K562 (cell line): ENCODE results near the gene FGF2. TPM values are rescaled to one million over a fixed set of nuclear protein-coding genes. Genes with fewer than 3 reads are reported as not detected.

Experiments used
- GABPA ChIP-seq: fragments of 200-800 bp; sonication (Bioruptor generic); conservative IDR thresholded peaks from 2 replicates; pipeline ENCODE4 v1.6.1; 2016; ENCODE audit warnings: low read depth, missing genetic modification characterization, missing compliant biosample characterization
- HEY1 ChIP-seq: fragments of 250-450 bp; sonication (Bioruptor Pico); IDR thresholded peaks from 2 replicates; pipeline ENCODE4 v1.5.0; 2020; ENCODE audit warnings: mild to moderate bottlenecking, moderate library complexity, borderline replicate concordance
- JUND ChIP-seq, 2 experiments: IDR thresholded peaks; 2 replicates in 1 of 2; 3 replicates in 1 of 2; pipeline ENCODE4 v1.6.1; 2011; ENCODE audit warnings: borderline replicate concordance in 2 of 2, low read depth in 2 of 2, low read length in 2 of 2, improper control_type of control experiment in 1 of 2, missing biosample characterization in 1 of 2, missing genetic modification characterization in 1 of 2, missing genetic modification reagents in 1 of 2
- KAT8 ChIP-seq: fragments of 450-650 bp; IDR thresholded peaks from 2 replicates; pipeline ENCODE4 v1.6.1; 2016; ENCODE audit warnings: low read depth, mild to moderate bottlenecking
- SIN3A ChIP-seq, 2 experiments: fragments of 150-350 bp in 1 of 2; IDR thresholded peaks; 2 replicates each; pipeline ENCODE4 v1.6.1; 2011 to 2016; ENCODE audit warnings: borderline replicate concordance in 2 of 2, low read depth in 2 of 2, low read length in 2 of 2, mild to moderate bottlenecking in 2 of 2, moderate library complexity in 2 of 2; ENCODE audit not compliant: control insufficient read depth in 1 of 2
- ZNF134 ChIP-seq: fragments of 250-450 bp; sonication (Bioruptor Pico); conservative IDR thresholded peaks from 2 replicates; pipeline ENCODE4 v1.4.0; 2020
- polyA plus RNA-seq, 8 experiments: library from polyadenylated mRNA; depleted of rRNA in 4 of 8; stranded (reverse) in 5 of 8; unstranded in 3 of 8; fragments of >200 nt; fragmentation: Nextera tagmentation in 2 of 8; fragmentation: Illumina TruSeq in 1 of 8; extraction: Ambion mirVana in 2 of 8; extraction: Trizol in 1 of 8; gene quantifications; 2 replicates each; pipeline versions ENCODE4 v1.2.1 to v1.2.3, GENCODE V29; 2011 to 2014; ENCODE audit warnings: inconsistent platforms in 1 of 8, missing spikeins in 1 of 8
- total RNA-seq, 7 experiments: library from RNA; depleted of rRNA in 6 of 7; stranded (reverse); fragments of >200 nt in 6 of 7; fragmentation: Illumina TruSeq in 2 of 7; extraction: Trizol in 2 of 7; gene quantifications; 2 replicates each; pipeline versions ENCODE4 v1.2.1 to v1.2.3, GENCODE V29; 2011 to 2021; ENCODE audit warnings: low replicate concordance in 1 of 7
- TF ChIP-seq, protein P1 (sequence below): fragments of 250-450 bp; sonication (Bioruptor Pico); IDR thresholded peaks from 2 replicates; pipeline ENCODE4 v1.5.0; 2021; ENCODE audit warnings: mild to moderate bottlenecking, borderline replicate concordance
- TF ChIP-seq, protein P2 (sequence below): sonication (generic); formaldehyde crosslinking; IDR thresholded peaks from 2 replicates; pipeline ENCODE4 v1.8.0; 2022; ENCODE audit warnings: mild to moderate bottlenecking, missing genetic modification reagents, borderline replicate concordance
- TF ChIP-seq, protein P3 (sequence below), 2 experiments: fragments of 450-650 bp in 1 of 2; sonication (generic) in 1 of 2; formaldehyde crosslinking in 1 of 2; IDR thresholded peaks; 2 replicates each; pipeline versions ENCODE4 v1.7.1 to v1.9.0; 2016 to 2022; ENCODE audit warnings: inconsistent platforms in 1 of 2, mild to moderate bottlenecking in 1 of 2, missing genetic modification reagents in 1 of 2

FGF2 gene
- total and polyA plus RNA-seq, 9 of the 15 experiments (the other 6 are each of a cell fraction or from before 2014, with no cell fraction given) = 2.5 to 19.4 (median 9.2) TPM

DNA sequence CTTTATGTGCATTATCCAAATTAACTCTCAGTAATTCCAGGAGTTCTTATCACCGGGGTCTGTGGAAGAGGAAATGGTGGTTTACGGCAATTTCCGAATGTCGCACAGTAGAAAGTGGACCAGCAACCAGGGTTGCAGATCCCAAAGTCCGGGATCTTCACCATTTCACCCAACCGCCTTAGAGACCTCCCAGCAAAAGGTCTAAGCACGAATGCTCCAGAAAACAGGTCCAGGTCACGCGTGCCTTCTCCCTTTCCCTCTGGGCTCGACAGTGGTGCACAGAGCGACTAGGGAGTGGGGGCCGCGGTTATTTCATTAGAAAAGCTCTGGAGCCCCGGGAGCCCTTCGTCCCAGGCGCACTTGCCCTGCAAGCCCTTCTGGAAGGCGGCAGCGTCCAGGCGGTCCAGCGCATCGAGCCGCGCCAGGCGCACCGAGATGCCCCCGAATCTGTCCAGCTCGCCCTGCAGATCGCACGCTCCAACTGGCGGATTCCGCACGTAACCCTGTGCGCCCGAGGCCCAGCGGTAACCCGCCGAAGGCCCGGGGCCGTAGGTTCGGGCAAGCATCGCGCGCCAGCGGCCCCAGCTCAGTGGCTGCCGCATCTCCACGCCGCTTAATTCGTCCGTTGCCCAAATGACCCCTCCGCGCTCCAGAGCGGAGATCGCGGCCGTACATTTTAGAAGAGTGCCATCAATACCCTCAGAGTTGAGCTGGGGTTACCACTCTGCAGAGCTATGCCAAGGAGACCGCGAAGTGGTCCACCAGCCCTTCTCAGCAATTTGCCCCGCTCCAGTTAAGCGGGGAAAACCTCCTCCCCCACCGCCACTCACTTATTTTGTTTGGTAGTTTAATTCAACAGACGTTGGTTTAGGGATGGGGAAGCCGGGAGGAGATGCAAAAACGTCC lies 95.6 kb downstream of the FGF2 start, which contains the start of gene NUDT6 (continued):
- TF ChIP-seq, protein P1, sequence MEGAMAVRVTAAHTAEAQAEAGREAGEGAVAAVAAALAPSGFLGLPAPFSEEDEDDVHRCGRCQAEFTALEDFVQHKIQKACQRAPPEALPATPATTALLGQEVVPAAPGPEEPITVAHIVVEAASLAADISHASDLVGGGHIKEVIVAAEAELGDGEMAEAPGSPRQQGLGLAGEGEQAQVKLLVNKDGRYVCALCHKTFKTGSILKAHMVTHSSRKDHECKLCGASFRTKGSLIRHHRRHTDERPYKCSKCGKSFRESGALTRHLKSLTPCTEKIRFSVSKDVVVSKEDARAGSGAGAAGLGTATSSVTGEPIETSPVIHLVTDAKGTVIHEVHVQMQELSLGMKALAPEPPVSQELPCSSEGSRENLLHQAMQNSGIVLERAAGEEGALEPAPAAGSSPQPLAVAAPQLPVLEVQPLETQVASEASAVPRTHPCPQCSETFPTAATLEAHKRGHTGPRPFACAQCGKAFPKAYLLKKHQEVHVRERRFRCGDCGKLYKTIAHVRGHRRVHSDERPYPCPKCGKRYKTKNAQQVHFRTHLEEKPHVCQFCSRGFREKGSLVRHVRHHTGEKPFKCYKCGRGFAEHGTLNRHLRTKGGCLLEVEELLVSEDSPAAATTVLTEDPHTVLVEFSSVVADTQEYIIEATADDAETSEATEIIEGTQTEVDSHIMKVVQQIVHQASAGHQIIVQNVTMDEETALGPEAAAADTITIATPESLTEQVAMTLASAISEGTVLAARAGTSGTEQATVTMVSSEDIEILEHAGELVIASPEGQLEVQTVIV (CRISPR knock-in tag) = peak; percentile 92
- TF ChIP-seq HEY1 (CRISPR knock-in tag) = no peak
- TF ChIP-seq, protein P2, sequence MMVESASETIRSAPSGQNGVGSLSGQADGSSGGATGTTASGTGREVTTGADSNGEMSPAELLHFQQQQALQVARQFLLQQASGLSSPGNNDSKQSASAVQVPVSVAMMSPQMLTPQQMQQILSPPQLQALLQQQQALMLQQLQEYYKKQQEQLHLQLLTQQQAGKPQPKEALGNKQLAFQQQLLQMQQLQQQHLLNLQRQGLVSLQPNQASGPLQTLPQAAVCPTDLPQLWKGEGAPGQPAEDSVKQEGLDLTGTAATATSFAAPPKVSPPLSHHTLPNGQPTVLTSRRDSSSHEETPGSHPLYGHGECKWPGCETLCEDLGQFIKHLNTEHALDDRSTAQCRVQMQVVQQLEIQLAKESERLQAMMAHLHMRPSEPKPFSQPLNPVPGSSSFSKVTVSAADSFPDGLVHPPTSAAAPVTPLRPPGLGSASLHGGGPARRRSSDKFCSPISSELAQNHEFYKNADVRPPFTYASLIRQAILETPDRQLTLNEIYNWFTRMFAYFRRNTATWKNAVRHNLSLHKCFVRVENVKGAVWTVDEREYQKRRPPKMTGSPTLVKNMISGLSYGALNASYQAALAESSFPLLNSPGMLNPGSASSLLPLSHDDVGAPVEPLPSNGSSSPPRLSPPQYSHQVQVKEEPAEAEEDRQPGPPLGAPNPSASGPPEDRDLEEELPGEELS = no peak
- TF ChIP-seq GABPA (tag) = no peak
- peak; percentile 7; the same call in 1 of the 2 replicates for TF ChIP-seq JUND (IDR thresholded peaks at IDR 0.05; ENCODE audit: borderline replicate concordance, low read depth, low read length)
- TF ChIP-seq JUND (tag; IDR thresholded peaks at IDR 0.05; ENCODE audit: borderline replicate concordance, low read depth, low read length) = no peak
- TF ChIP-seq ZNF134 (CRISPR knock-in tag) = no peak
- TF ChIP-seq, protein P3, sequence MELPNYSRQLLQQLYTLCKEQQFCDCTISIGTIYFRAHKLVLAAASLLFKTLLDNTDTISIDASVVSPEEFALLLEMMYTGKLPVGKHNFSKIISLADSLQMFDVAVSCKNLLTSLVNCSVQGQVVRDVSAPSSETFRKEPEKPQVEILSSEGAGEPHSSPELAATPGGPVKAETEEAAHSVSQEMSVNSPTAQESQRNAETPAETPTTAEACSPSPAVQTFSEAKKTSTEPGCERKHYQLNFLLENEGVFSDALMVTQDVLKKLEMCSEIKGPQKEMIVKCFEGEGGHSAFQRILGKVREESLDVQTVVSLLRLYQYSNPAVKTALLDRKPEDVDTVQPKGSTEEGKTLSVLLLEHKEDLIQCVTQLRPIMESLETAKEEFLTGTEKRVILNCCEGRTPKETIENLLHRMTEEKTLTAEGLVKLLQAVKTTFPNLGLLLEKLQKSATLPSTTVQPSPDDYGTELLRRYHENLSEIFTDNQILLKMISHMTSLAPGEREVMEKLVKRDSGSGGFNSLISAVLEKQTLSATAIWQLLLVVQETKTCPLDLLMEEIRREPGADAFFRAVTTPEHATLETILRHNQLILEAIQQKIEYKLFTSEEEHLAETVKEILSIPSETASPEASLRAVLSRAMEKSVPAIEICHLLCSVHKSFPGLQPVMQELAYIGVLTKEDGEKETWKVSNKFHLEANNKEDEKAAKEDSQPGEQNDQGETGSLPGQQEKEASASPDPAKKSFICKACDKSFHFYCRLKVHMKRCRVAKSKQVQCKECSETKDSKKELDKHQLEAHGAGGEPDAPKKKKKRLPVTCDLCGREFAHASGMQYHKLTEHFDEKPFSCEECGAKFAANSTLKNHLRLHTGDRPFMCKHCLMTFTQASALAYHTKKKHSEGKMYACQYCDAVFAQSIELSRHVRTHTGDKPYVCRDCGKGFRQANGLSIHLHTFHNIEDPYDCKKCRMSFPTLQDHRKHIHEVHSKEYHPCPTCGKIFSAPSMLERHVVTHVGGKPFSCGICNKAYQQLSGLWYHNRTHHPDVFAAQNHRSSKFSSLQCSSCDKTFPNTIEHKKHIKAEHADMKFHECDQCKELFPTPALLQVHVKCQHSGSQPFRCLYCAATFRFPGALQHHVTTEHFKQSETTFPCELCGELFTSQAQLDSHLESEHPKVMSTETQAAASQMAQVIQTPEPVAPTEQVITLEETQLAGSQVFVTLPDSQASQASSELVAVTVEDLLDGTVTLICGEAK (IDR thresholded peaks at IDR 0.05) = 0 out of 2 replicates have a peak, but pooled peaks have one; percentile 22
- TF ChIP-seq, protein P3 (CRISPR knock-in tag; IDR thresholded peaks at IDR 0.05) = no peak; the same call in 1 of the 2 replicates
- no peak; a peak in 1 of 4 replicates for TF ChIP-seq SIN3A (IDR thresholded peaks at IDR 0.05; ENCODE audit: borderline replicate concordance in 2 of 2, control insufficient read depth in 1 of 2, low read depth in 2 of 2, low read length in 2 of 2)
- no peak for TF ChIP-seq KAT8
